Panc1 (cell line): ENCODE results near the gene FEZF2. TPM values are rescaled to one million over a fixed set of nuclear protein-coding genes. Genes with fewer than 3 reads are reported as not detected.

ENCODE experiments used
- ATAC-seq: fragments of 200-7000 bp; cut with Tn5 transposase; 2 replicates; pipeline ENCODE4 v1.9.1; 2020; ENCODE audit warnings: mild to moderate bottlenecking, moderate library complexity
- BruUV-seq: library from RNA; stranded (reverse); fragments of 400-500 nt; replicated peaks from 2 replicates; lab custom pipeline; 2021; lab: Mats Ljungman, UMichigan
- CTCF ChIA-PET: fragments of 300-600 bp; sonication (Branson Sonifier 250); formaldehyde crosslinking; loops from one replicate; lab custom pipeline; 2022; ENCODE audit warnings: antibody characterized with exemption; lab: Charles Lee
- POLR2A ChIA-PET: fragments of 300-600 bp; sonication (Branson Sonifier 250); formaldehyde crosslinking; loops from one replicate; lab custom pipeline; 2022; ENCODE audit warnings: antibody characterized with exemption; lab: Charles Lee
- DNase-seq: peaks from one replicate; pipeline ENCODE4 v3.0.0-alpha.2; 2010; ENCODE audit warnings: low read depth, low spot score
- H3K27ac ChIP-seq: 2 replicates; pipeline ENCODE4 v1.5.1; 2011; ENCODE audit warnings: mild to moderate bottlenecking, low read length, inconsistent platforms
- H3K27me3 ChIP-seq: fragments of 200-500 bp; sonication (Bioruptor generic); 2 replicates; pipeline ENCODE4 v1.6.0; 2014; ENCODE audit warnings: low read length, inconsistent platforms; ENCODE audit not compliant: control insufficient read depth, insufficient read depth
- H3K36me3 ChIP-seq: fragments of 200-500 bp; sonication (Bioruptor generic); 2 replicates; pipeline ENCODE4 v1.5.1; 2014; ENCODE audit warnings: inconsistent platforms, mild to moderate bottlenecking, low read length, moderate library complexity; ENCODE audit not compliant: control insufficient read depth, insufficient read depth
- H3K4me1 ChIP-seq: 2 replicates; pipeline ENCODE4 v1.5.1; 2011; ENCODE audit warnings: inconsistent platforms, mild to moderate bottlenecking, low read length, moderate library complexity; ENCODE audit not compliant: control insufficient read depth, insufficient read depth
- H3K4me3 ChIP-seq, 2 experiments: 2 replicates each; pipeline ENCODE4 v1.5.1; 2011 to 2012; ENCODE audit warnings: low read depth in 2 of 2, low read length in 2 of 2, mild to moderate bottlenecking in 2 of 2, inconsistent platforms in 1 of 2, moderate library complexity in 1 of 2
- H3K9me3 ChIP-seq: fragments of 200-500 bp; sonication (Bioruptor generic); 2 replicates; pipeline ENCODE4 v1.5.1; 2014; ENCODE audit warnings: low read depth, mild to moderate bottlenecking, inconsistent platforms, low read length, moderate library complexity; ENCODE audit not compliant: control insufficient read depth, insufficient read depth
- CTCF ChIP-seq: fragments of 450-650 bp; IDR thresholded peaks from 2 replicates; pipeline ENCODE4 v1.5.1; 2017; ENCODE audit warnings: mild to moderate bottlenecking
- POLR2AphosphoS5 ChIP-seq: IDR thresholded peaks from 2 replicates; pipeline ENCODE4 v1.6.1; 2012; ENCODE audit warnings: mild to moderate bottlenecking, low read depth, low read length, moderate library complexity
- REST ChIP-seq, 2 experiments: IDR thresholded peaks; 2 replicates each; pipeline ENCODE4 v1.6.1; 2011 to 2012; ENCODE audit warnings: low read depth in 2 of 2, control low read depth in 1 of 2, low read length in 1 of 2, mild to moderate bottlenecking in 1 of 2, moderate library complexity in 1 of 2; ENCODE audit not compliant: insufficient read depth in 1 of 2
- SIN3A ChIP-seq: IDR thresholded peaks from 2 replicates; pipeline ENCODE4 v1.6.1; 2012; ENCODE audit warnings: low read depth, mild to moderate bottlenecking, low read length, moderate library complexity, borderline replicate concordance; ENCODE audit not compliant: insufficient read depth
- TCF7L2 ChIP-seq: IDR thresholded peaks from 2 replicates; pipeline ENCODE4 v1.6.1; 2011; ENCODE audit warnings: mild to moderate bottlenecking, low read depth, low read length, inconsistent platforms
- in situ Hi-C: cut with HindIII; loops from 2 replicates; pipeline ENCODE4 v1.10.0; 2016; ENCODE audit warnings: low sequenced_read_pairs, low pct_unique_long_range_greater_than_20kb
- intact Hi-C: fragments of 100-400 bp; cut with micrococcal nuclease; formaldehyde crosslinking; loops from one replicate; pipeline ENCODE4 v1.10.0; 2022; ENCODE audit not compliant: unreplicated experiment
- total RNA-seq: library from RNA; stranded (reverse); gene quantifications from one replicate; pipeline ENCODE4 v1.2.1, GENCODE V29; 2021; ENCODE audit not compliant: unreplicated experiment

FEZF2 gene
- total RNA-seq, 1 experiment from 2014 or later = not detected

- CTCF ChIA-PET = no interaction called here
- no TSS peak for BruUV-seq
- POLR2A ChIA-PET = no interaction called here
- no peaks in the 10 kb centered on the region for H3K9me3 ChIP-seq
- H3K27me3 ChIP-seq = no peaks in the 10 kb centered on the region; the same call in 1 of the 2 replicates
- in situ Hi-C loops (no loop called here), intact Hi-C loops (no loop called here)
- no peaks in the 10 kb centered on the region for H3K36me3 ChIP-seq
- DNase-seq (no peak), ATAC-seq (no peak)
- H3K27ac ChIP-seq = no peak overlapping the region
- no peak for TF ChIP-seq REST (IDR thresholded peaks at IDR 0.05; ENCODE audit: insufficient read depth in 1 of 2, low read depth in 2 of 2, low read length in 1 of 2)
- TF ChIP-seq SIN3A = no peak
- TF ChIP-seq POLR2AphosphoS5 = no peak
- TF ChIP-seq CTCF = no peak
- no peak for TF ChIP-seq TCF7L2
- no peak overlapping the region for H3K4me3 ChIP-seq
- no peaks in the 10 kb centered on the region; the same call in 1 of the 2 replicates for H3K4me1 ChIP-seq
Observed at GRCh38 chr3:62371720-62372591, 1.4 kb downstream of the FEZF2 start.

- TF ChIP-seq POLR2AphosphoS5 (no peak), CTCF (no peak), REST (IDR thresholded peaks at IDR 0.05; ENCODE audit: insufficient read depth in 1 of 2, low read depth in 2 of 2, low read length in 1 of 2) (no peak), TCF7L2 (no peak), SIN3A (no peak)
- Histone ChIP-seq H3K4me1 (no peaks in the 10 kb centered on the region; the same call in 1 of the 2 replicates), H3K27ac (no peak overlapping the region), H3K27me3 (peaks cover 2% of the 10 kb centered on the region; the same call in 1 of the 2 replicates), H3K36me3 (no peaks in the 10 kb centered on the region), H3K4me3 (no peak overlapping the region), H3K9me3 (no peaks in the 10 kb centered on the region)
- ATAC-seq (no peak), DNase-seq (no peak)
- POLR2A ChIA-PET = no interaction called here
- in situ Hi-C loops = no loop called here
- intact Hi-C loops = no loop called here
- CTCF ChIA-PET = no interaction called here
- BruUV-seq = no TSS peak
Observed at GRCh38 chr3:62370858-62371719, 2.3 kb downstream of the FEZF2 start.
